Aortic smooth muscle cell (primary cell): ENCODE data around the gene TMEM18. TPM values are rescaled to one million over a fixed set of nuclear protein-coding genes. Genes with fewer than 3 reads are reported as not detected.

Experiments used
- total RNA-seq: library from RNA; depleted of rRNA; stranded (reverse); fragments of >200 nt; gene quantifications from 2 replicates; pipeline ENCODE4 v1.2.3, GENCODE V29; 2014

TMEM18 gene
- 18.9 and 22.7 TPM in 2 replicates for total RNA-seq

DNA sequence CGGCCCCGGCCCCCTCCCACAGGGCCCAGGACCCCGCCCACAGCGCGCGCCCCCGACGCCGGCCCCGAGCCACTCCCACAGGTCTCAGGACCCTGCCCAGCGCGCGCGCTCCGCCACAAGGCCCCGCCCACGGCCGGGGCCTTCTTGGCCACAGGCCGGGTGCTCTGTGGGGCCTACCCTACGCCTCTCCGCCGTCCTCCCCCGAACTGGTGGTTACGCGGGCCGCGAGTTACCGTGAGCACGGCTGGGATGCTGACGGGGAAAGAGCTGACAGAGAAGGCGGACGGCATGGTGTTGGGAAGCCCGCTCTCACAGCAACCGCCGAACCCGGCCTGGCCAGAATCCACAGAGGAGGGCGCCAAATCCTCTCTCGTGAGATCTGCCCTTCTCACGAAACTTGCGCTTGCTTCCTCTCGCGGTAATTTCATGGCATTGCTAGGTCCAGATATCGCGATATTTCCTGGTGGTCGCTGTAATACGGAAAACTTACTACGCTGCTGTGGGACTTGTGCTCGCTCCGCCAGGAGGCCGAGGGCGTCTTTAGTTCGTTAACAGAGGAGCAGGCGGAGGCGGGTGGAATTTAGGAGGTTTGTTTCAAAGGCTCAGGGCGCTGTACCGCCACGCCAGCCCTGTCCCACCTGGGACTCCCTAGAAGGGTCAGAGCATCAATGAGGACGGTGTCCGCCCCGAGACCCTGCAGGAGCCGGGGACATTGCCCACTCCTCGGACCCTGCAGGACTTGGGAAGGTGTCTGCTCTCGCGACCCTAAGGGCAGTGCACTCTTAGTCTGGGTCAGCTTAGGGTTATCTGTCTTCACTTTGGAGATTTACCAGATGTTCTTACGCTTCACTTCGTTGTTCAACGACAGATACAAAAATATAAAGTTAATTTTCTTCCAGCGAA, at the start of gene TMEM18:
TSS of gene TMEM18 (minus strand) at position 351 of the 903 bp plus-strand sequence. CDS start at position 290, 61 bp downstream.

